MM.1S (cell line): Measurements from ENCODE around the gene MAD1L1.

Experiments used
- CTCF ChIP-seq: fragments of 300-600 bp; sonication (generic); IDR thresholded peaks from 2 replicates; pipeline ENCODE4 v1.5.1; 2016; ENCODE audit warnings: antibody characterized with exemption, low read length, mixed read lengths
- EZH2 ChIP-seq: fragments of 300-600 bp; sonication (generic); optimal IDR thresholded peaks from 2 replicates; pipeline ENCODE3; 2017; ENCODE audit warnings: low read depth, mild to moderate bottlenecking, antibody characterized with exemption, low read length, mixed read lengths
- EZH2phosphoT487 ChIP-seq: fragments of 300-600 bp; sonication (generic); IDR thresholded peaks from 2 replicates; pipeline ENCODE4 v1.6.1; 2018; ENCODE audit warnings: antibody characterized with exemption, low read length

DNA sequence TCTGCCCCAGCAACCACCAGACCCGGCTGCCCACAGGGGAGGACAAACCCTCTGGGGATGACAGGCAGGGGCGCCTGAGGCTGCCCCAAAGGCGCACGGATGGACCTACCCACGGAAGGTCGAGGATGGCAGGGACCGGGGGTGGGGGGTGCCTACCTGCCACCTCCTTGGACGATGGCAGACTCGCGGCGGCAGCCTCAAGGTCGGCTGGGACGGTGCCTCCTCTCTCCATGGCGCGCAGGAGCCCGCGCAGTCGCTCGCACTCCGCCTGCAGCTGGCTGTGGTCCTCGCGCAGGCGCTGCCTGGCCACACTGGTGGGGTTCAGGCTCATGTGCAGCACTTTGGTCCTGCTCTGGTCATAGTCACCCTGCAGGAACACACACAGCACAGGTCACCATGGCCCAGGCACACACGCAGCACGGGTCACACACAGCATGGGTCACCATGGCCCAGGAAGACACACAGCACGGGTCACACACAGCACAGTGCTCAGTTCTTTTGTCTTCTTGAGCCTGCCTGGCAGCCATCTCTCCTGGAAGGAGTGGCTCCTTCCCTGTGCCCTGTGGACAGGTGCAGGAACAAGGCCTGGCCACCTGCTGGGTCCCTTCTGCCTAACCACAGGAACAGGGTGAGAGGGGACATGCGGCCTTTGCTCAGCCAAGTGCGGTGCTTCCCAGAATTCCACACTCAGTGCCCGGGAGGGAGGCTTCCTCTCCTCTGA, 296.1 kb downstream of the MAD1L1 start:
- no peak for TF ChIP-seq CTCF
- no peak for TF ChIP-seq EZH2
- no peak for TF ChIP-seq EZH2phosphoT487
